Embryonic facial prominence (tissue), 1 donor: ENCODE data around the gene SEMA4D.
"Not testable (repeated sequence)": the region's sequence is repeated elsewhere in the genome, so short reads cannot be mapped to it uniquely, and the experiment has no call there.

Experiments used
- DNase-seq: peaks from one replicate; pipeline ENCODE4 v3.0.0-alpha.2; 2016; ENCODE audit errors: extremely low spot score

SEMA4D gene

GRCh38 chr9:89386797-89387196 is 111.1 kb downstream of the SEMA4D start:
- DNase-seq: no peak

GRCh38 chr9:89386206-89386605 is 111.7 kb downstream of the SEMA4D start:
- DNase-seq: no peak

- DNase-seq: no peak
Observed at GRCh38 chr9:89384783-89385182, 113.1 kb downstream of the SEMA4D start.

GRCh38 chr9:89383721-89384300 is 114.1 kb downstream of the SEMA4D start:
- no peak for DNase-seq

GRCh38 chr9:89383030-89383720 is 114.7 kb downstream of the SEMA4D start:
- DNase-seq: no peak

DNA sequence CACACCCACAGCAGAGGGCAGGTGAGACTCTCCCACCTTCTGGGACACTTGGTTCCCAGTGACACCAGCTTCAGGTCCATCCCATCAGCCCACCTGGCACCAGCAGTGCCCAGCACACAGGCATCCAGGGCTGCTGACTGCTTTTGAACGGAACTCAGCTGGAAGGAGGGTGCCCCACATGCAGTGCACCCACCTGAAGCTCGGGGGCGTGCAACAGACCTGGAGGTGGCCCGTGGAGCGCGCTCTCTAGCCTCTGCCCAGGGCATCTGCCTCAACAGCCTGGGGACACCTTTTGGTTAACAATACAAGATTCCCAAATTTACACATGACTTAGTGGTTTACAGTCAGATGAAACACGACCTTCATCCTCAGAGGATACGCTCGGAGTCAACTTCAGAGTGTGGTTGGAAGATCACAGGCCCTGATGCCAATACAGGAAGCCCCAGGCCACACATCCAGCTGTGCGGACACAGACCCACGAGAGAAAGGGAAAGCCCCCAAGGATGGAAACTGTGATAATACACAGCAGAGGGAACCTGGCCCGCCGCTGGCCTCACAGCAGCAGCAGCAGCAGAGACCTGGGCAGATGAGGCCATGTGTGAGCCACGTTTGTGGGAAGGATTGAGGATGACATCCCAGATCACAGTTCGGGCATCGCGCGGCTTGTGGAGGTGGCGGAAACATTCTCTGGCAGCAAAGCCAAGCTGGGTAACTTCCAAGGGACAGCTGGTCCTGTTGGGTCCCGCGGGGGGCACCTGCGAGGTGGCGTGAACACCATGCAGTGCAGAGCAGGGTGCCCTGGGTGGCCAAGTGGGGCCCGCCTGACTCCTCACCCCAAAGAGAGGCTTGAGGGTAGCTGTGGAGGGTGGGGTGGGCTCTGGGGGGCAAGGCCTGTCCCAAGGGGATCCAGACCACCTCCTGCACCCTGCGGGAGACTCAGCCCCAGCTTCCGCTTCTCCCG is 115.6 kb downstream of the SEMA4D start:
- no peak for DNase-seq

GRCh38 chr9:89381308-89381609 is 116.7 kb downstream of the SEMA4D start:
- DNase-seq: no peak

DNA sequence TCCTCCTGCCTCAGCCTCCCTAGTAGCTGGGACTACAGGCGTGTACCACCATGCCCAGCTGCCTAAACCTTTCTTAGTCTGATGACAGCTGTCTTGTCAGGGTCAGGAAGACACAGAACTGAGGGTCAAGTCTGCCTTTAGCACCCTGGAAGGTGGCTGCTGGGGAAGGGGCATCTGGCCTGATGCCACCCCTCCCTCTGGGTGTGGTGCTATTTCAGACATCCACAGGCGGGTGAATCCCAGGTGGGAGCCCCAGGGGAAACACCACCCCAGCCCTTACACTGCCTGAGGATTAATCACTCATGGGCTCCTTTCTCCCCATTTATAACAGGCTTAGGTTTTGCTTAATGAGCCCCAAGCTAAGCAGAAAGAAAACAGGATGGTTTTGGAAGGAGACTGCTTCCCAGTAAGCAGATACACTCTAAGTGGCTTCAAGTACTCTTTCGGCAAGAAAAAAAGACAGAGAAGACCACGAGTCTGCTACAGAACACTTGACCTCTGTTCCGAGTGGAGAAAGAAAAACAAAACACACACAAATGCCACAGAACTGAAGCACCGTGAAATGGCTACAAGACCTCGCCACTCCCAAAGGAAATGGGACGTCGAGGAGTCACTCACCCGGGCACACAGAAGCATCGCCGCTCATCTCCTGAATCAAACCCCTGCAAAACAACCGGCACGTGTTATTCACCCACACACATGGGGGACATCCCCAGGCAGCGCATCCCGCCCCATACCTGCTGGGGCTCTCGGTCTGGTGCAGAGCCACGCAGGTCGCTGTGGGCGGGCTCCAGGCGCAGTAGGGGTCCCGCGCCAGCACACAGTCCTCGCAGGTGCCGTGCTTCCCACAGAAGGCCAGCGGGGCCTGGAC is 117.2 kb downstream of the SEMA4D start:
- DNase-seq: no peak

DNA sequence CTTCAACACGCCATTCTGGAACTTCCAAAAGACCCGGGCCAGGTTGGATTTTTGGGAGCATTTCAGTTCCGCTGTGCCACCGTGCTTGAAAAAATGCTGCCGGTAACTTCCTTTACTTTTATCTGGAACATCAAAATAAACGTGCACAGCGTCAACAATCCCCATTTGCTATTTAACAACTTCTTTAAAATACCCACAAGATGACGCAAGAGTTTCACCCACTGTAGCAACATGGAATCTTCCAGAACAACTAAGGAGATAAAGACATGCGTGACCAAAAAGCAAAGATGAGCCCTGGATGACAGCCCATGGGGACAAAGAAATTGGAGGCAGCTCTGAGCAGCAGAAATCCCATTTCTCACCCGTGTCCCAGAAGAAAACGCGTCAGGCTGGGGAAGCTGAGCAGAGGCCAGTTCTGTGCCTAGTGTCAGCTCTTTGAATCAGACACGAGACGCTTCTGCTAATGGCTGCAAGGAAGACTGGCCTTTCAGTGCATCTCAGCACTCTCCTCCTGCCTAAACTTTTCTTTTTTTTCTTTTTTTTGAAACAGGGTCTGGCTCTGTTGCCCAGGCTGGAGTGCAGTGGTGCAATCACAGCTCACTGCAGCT is 118.3 kb downstream of the SEMA4D start:
- DNase-seq: no peak

DNA sequence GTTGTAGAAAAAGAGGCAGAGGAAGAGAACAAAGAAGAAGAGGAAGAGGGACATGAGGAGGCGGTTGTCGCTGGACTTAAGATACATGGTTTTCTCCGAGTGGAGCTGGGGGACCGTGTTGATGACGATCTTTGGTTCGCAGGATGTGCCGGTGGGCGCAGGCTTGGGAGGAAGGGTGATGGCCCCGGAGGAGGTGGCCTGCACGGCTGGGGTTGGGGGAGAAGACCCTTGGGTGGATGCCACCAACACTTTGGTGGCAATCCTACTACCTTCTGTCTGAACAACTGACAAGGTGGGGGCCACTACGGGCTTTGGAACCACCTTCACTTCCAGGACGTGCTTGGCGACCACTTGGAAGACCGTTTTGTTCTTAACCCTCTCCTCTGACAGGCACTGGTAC is 118.9 kb downstream of the SEMA4D start:
- DNase-seq: no peak

- no peak for DNase-seq
Observed at GRCh38 chr9:89378541-89378940, 119.4 kb downstream of the SEMA4D start.

GRCh38 chr9:89377411-89377810 is 120.5 kb downstream of the SEMA4D start:
- no peak for DNase-seq

DNA sequence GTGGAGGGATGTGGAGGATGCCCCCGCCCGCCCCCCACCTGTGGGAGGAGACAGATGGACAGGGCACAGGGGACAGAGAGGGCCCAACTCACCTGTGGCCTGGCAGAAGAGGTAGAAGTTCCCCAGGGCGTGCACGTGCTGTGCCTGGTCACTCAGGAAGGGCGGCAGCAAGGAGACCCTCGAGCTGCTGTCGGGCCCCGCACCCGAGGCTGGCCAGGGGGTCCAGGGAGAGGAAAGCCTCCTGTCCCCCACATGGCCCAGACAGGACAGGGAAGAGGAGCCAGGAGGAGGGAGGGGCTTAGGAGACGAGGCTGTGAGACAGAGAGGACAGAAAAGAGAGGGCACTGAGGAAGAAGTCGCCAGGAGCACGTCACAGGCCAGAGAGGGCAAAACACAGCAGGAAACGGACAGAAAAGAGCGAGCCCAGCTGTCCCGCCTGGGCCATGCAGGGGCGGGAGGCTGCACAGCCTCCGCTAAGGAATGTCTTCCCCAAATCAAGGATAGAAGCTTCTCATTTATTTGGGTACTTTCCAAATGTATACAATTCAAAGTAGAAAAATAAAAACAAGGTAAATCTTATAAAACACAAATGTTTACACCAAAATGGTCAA is 121.1 kb downstream of the SEMA4D start:
- no peak for DNase-seq

DNA sequence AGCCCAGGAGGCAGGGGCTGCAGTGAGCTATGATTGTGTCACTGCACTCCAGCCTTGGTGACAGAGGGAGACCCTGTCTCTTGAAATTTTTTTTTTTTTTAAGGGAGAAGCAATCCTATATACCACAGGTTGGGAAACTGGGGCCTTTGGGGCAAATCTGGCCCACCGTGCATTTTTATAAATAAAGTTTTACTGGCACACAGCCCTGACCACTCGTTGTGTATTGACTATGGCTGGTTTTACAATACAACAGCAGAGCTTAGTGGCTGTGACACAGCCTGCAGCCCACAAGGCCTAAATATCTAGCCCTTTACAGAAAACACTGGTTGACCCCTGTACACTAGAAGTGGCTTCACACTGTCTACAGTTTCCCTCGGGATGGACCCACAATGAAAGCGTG is 121.6 kb downstream of the SEMA4D start:
- no peak for DNase-seq

GRCh38 chr9:89375191-89375760 is 122.6 kb downstream of the SEMA4D start:
- DNase-seq: no peak

GRCh38 chr9:89374176-89374575 is 123.7 kb downstream of the SEMA4D start:
- no peak for DNase-seq

GRCh38 chr9:89372979-89373378 is 124.9 kb downstream of the SEMA4D start:
- no peak for DNase-seq

DNA sequence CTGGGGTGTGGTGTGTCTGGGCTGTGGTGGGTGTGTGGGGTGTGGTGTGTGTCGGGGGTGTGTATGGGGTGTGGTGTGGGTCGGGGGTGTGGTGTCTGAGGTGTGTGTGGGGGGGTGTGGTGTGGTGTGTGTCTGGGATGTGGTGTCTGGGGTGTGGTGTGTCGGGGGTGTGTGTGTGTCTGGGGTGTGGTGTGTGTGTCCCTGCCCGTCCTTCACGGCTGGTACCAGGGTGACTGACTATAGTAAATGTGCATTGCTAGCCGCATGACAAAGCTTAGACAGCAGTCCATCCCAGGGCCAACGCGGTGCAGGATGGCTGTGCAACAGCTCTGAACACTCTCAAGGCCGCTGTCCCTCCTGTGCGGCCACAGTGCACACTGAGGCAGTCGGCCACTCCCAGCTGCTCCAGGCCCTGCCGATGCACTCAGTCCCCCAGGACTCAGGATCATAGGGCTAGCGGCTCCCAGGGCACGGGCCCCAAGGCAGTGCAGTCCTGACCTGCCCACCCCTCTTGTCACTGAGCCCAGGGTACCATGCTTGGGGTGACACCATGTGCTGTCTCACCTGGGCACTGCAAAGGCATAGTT is 125.6 kb downstream of the SEMA4D start:
- no peak for DNase-seq

DNA sequence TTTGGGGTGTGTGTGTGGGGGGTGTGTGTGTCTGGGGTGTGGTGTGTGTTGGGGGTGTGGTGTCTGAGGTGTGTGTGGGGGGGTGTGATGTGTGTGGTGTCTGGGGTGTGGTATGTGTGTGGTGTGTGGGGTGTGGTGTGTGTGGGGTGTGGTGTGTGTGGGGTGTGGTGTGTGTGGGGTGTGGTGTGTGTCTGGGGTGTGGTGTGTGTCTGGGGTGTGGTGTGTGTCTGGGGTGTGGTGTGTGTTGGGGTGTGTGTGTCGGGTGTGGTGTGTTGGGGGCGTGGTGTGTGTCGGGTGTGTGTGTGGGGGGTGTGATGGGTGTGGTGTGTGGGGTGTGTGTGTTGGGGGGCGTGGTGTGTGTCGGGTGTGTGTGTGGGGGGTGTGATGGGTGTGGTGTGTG is 126.1 kb downstream of the SEMA4D start:
- DNase-seq: not testable (repeated sequence)

- no peak for DNase-seq
Observed at GRCh38 chr9:89370593-89370992, 127.3 kb downstream of the SEMA4D start.
